Fibroblast of peridontal ligament (primary cell): ENCODE data around the gene TMEM178B.
"Not testable (repeated sequence)": the region's sequence is repeated elsewhere in the genome, so short reads cannot be mapped to it uniquely, and the experiment has no call there.

ENCODE experiments used
- DNase-seq: peaks from one replicate; pipeline ENCODE4 v3.0.0-alpha.2; 2010; ENCODE audit errors: extremely low read depth

Gene TMEM178B

DNA sequence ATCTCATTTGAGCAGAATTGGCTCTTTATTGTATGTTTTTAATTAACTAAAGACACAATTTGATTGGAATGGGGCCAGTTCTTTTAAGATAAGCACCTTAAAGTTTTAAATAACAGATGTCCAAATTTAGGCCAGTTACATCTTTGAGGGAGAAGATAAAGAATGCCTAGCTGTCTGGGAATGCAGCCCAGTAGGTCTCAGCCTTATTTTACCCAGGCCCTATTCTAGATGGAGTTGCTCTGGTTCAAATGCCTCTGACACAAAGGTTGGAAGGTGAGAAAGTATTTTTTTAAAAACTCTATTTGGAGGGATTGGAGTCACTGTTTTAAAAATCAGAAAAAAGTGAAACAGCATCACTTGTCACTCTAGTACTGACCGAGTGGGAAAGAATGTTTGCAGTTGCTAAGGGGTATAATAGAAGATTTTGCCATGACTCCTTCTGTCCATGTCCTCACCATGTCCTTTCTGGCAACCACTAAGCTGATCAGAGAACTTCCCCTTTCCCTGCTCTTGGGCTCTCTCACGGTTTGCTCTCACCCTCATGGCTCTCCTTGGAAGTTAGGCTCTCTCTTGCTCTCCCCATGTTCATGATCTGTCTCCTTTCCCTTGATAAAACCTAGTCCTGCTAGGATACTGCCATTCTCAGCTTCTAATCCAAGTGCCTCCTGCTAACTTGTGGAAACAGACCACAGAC lies 239.1 kb downstream of the TMEM178B start:
- no peak for DNase-seq

DNA sequence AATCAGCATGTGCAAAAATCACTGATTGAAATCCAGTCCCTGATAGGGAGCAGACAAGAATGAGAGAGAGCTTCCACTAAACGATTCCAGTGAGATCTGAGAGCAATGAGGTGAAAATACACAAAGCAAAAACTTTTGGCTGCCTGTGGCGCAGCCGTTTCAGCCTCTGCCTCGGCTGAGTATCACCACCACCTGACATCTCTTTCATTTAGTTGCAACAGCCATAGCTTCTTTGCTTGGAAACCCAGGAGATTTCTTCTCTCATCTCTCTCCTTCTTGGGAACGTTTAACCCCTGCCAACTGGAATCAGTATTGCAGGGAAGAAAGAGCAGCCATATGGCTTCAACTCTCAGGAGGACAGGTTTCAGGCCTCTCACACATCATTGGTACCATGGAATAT lies 240.0 kb downstream of the TMEM178B start:
- no peak for DNase-seq

DNA sequence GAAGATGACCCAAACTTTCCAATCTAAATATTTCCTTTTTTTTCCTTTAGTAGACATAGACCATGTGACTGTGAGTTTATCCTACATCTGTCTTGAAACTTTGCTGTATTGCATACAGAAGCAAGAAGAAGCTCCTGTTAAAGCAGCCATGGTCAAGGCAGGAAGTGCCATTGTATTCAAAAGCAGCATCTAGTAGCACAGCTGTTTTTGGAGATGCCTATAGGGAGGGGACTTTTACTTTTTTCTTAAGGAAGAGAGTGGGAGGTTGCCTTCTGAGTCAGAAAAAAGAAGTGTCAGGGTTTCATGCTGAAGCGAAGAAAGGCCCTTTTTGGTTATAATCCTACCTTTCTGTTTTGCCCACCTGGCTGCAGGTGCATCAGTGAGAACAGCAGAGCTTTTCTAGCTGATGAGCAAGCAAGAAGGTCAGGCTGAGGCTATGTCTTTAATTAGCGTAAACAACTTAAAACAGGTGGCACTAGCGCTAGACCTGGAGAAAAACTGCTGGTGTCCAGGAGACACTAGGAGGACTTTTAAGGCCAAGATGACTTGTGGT lies 243.2 kb downstream of the TMEM178B start:
- DNase-seq, result no peak

DNA sequence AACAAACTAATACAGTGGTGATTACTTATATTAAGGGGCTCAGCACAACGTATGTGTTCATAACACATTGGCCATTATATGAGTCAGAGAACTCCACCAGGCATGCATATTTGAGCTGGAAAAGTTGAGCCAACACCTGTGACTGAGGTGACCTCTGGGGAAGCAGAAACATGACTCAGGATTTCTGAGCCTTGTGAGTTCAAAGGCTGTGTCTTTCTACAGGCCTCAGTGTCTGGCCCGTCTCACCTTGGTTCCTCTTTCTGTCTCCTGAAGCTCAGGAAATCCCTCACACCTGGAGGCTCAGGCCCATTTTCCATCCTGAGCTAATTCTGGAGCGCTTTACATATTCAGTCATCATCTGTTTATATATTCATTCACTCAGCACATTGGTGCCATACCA lies 246.4 kb downstream of the TMEM178B start:
- DNase-seq, result no peak

DNA sequence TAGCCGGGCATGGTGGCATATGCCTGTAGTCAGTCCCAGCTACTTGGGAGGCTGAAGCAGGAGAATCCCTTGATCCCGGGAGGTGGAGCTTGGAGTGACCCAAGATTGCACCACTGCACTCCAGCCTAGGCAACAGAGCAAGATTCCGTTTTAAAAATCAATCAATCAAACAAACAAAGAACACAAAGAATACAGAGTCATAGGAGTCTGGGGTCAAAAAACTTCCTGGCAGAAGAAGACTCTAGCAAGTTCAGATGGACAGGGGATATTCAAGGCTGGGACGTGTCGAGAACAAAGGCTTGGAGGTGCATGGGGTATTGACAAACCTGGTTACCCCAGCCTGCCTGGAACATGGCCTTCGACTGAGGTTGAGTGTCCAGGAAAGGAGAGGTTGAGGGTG lies 248.5 kb downstream of the TMEM178B start:
- no peak for DNase-seq

DNA sequence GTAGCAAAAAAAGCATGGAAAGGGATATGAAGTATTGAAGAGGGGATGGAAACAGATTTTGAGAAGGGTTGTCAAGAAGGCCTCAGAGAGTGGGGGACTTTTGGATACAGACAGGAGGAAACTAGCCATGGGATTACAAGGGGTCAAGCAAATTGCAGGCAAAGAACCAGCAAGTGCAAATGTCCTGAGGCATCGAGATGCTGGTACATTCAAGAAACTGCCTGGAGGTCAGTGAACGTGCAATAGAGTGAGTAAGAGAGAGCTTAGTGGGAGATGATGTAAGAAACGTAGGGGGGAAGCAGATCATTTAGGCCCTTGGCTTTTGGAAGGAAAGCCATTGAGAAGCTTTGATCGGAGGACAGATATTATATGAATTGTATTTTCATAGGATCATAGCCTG lies 250.0 kb downstream of the TMEM178B start:
- DNase-seq, result no peak

DNA sequence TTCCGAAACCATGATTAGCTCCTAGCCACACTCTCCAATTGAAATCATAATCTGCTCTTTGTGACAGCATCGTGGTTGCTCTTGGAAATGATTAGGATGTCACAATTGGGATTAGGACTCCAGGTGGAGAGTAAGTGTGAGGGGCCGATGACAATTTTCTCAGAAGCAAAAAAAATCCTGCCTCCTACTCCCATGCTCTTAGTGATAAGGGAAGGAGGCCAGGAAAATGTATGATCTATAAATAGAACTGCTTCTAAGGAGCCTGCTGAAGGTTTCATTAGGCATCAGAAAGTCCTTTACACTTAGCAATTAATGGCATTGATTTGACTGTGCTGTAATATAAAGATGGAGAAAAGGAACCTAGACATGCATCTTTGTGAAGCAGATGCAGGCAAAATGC lies 251.0 kb downstream of the TMEM178B start:
- DNase-seq, result no peak

DNA sequence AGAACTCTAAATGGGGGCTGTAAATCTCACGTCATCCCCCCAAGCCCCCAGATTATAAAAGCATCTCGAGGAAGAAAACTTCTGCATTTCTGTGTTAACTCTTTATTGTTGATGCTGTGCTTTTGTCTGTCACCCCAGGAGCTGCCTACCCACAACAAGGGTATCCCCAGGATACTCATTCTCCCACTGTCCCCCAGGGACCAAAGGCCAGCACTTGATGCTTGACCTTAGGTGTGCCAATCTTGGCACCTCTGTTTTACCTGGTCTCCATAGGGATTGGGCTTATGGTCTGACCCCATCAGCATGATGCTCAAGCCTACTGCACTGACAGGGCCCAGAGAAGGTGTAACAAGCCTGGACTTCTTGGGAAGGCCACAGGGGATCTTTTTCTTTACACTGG lies 251.4 kb downstream of the TMEM178B start:
- DNase-seq, result no peak

DNA sequence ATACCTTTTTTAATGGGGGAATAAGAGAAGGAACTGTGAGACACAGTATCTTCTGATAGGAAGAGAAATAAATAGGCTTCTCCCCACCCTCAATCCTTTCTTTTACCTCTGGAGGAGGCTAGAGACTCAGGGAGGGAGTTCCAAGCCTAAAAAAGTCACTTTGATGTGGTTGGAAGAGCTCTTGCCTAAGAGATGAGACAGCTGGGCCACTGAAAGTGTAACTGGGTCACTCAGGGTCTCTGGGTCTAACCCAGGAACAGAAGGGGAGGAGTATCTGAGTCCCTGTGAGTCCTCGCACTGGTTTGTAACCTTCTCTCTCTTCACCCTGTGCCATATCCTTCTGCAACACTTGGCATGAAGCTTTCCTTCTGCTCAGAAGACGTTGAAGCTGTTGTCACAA lies 254.4 kb downstream of the TMEM178B start:
- DNase-seq, result no peak

DNA sequence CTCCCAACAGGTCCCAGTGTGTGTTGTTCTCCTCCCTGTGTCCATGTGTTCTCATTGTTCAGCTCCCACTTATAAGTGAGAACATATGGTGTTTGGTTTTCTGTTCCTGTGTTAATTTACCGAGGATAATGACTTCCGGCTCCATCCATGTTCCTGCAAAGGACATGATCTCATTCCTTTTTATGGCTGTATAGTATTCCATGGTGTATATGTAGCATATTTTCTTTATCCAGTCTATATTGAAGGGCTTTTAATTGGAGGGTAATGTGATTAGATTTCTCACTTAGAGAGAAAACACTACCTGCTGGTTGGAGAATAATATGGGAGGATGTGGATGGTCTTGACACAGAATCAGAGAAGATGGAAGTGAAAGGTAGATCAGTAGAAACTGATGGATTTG lies 256.4 kb downstream of the TMEM178B start:
- not testable (repeated sequence) for DNase-seq

DNA sequence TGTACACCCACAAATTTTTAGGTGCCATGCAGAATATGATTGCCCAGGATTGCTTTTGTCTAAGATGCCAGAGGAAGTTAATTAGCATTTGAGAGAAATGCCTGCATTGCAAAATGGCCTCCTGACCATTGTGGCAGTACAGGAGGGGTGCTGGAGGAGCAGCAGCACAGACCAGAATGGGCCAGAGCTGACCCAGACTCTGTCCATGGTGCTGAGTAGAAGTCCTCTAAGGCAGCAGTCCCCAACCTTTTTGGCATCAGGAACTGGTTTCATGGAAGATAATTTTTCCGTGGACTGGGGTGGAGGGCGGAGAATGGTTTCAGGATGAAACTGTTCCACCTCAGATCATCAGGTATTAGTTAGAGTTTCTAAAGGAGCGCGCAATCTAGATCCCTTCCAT lies 259.6 kb downstream of the TMEM178B start:
- DNase-seq, result no peak

DNA sequence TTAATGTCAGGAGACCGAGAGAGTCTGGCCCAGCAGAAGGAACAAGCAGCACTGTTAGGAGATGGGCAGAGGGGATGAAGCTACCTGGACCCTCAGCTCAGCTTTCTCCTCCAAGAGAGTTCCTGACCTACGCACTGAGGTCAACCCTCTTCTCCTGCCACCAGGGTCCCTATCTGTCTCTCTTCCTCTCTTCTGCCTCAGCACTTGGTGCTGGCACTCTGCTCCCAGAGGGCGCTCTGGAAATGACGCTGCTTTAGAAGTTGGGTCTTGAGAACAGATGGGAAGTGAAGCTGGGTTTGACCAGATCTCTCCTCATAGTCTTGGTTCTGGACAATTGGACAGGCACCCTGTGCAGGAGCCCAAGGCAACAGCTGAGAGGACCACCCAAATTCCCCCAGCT lies 261.3 kb downstream of the TMEM178B start:
- DNase-seq, result no peak

DNA sequence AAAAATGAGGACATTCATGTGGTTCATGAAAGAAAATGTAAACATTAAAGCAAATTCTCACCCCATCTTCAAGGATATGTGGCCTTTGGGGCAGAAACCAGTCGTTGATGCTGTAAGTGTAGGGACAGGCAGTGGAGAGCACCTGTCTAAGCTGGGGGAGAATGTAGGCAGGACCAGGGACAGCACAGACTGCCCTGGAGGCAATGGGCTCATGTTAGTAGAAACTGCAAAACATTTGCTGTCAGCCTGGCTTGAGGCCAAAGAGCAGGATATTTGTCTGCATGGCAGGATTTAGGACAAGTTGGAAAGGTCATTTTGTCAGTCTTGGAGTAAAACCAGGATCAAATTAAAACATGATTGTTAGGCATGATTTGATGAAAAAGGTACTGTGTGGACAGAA lies 265.7 kb downstream of the TMEM178B start:
- DNase-seq, result no peak

DNA sequence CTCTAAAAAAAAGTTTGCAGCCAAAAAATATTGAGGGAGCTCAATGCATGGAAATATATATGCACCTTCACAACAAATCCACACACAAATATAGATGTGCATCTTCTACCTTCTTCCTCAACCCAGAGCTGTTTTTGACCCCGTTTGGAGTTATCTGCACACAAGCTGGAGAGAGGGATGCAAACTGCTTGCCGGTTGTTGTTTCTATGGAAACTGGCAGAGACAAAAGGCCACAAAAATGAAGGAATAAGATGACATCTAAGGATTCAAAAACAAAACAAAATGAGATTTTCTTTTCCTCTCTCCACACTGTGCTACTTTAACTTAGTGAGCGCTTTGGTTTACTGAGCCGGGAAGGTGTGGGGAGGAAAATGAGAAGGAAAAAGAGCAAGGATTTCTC lies 267.1 kb downstream of the TMEM178B start:
- DNase-seq, result no peak

DNA sequence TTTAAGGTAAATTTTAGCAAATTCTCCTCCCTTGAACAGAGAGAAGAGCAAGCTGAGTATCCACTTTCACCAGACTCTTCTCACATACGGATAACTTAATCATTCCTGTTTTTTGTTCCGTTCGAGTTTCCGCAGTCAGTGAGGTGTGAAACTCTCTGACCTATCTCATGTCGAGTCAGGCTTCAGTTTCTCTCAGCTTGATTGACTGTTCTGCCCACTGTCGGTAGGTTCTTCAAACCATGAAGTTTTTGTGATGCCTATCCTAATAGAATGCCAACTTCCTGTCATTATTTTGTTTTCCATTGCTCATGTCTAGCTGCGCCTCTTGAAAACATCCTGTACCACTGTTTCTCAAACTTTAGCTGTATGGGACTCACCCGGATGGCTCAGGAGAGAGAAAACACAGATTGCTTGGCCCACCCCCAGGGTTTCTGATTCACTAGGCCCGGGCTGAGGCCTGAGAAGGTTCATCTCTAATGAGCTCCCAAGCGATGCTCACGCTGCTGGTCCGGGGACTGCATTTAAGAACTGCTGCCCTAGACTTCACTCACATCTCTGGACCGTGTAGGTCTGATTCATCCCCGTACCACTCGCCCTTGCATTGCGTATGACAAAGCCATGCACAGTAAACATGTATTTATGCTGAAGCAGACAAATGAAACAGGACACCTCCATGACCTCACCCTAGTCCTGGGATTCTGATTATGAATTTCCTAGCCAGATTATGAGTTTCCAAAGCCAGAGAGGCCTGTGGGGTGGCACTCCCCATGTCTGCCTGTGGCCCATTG lies 269.0 kb downstream of the TMEM178B start:
- DNase-seq, result no peak

DNA sequence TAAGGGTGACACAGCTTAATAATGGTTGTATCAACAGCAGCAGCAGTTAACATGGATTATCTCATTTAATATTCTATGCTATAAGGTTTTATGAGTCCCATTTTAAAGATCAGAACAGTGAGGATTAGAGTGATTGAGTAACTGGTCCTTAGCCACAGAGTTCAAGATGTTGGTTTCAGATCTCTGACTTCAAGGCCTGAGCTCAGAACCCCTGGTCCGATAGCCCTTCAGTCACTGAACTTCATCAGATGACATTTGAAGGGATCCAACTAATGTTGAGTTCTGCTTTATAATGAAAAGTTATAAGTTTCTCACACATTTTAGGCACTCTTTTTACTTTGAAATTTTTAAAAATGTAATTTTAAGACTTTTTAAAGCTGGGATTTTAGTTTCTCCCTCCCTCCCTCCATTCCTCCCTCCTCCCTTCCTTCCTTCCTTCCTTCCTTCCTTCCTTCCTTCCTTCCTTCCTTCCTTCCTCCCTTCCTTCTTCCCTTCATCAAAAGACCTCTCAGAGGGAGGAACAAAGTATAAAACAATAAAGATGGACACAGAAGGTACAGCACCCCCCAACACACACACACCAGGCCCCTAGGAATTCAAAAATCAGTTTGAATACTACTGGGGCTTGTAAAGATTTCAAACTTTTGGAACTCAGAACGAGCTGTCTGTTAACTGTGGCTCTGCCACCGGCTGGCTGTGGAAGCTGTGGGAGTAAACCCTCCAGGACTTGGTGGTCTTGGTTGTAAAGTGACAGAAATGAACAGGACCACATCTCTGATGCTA lies 270.5 kb downstream of the TMEM178B start:
- no peak for DNase-seq

DNA sequence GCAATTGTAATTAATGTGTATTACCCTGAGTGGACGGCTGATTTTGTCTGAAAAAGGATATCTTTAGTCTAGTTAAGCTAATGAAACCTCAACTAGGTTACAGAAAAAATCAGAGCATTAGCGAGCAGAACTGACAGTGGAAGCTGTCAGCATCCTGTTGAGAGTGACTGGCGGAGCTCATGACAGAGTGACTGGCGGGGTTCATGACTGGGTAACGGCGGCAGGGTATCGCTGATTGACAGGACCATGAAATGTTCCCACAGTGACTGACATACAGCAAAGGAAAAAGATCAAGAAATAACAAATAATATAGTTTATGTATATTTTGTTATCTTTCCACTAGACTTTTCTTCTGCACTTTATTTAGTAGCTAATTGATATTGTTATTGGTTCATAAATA lies 274.9 kb downstream of the TMEM178B start:
- no peak for DNase-seq

DNA sequence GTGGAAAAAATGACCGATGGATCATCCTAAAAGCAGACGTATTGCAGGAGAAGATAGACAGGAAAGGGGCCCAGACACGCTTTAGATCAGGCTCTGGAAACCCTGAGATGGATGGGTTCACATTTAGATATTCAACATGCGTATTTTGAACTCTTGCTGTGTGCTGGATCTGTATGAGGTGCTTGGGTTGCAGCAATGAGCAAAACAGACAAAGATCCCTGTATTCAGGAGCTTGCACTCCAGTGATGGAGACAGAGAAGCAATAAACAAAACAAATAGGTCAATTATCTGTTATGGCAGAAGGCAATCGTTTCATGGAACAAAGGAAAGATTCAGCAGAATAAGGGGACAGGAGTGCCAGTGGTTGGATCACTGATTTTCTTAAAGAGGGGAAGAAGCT lies 275.5 kb downstream of the TMEM178B start:
- DNase-seq, result no peak

DNA sequence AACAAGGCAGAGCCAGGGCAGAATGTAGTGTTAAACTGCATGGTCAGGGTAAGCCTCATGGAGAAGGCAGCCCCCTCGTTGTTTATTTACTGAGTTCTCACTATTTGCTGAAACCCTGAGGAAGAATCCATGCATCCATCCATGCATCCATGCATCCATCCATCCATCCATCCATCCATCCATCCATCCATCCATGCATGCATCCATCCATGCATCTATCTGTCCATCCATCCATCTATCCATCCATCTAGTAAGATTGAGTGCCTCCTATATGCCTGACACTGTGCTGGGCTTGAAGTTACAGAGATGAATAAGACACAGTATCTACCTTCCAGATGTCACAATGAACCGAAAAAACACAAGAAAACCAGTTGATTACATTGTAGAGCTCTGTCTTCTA lies 275.9 kb downstream of the TMEM178B start:
- no peak for DNase-seq

DNA sequence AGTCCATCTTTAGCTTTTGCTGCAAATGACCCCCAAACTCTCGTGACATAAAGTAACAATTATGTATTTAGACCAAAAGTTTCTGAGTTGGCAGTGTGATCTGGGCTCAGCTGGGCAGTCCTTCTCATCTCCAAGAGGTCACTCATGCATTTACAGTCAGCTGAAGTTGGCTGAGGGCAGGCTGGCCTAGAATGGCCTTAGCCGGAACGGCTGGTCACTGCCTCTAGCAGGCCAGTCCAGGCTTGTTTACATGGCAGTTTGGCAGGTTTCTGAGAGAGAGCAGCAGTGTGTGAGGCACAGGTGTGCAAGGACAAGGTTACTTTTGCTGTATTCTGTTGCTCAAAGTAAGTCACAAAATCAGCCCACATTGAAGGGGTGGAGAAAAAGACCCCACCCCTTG lies 277.3 kb downstream of the TMEM178B start:
- DNase-seq, result no peak

DNA sequence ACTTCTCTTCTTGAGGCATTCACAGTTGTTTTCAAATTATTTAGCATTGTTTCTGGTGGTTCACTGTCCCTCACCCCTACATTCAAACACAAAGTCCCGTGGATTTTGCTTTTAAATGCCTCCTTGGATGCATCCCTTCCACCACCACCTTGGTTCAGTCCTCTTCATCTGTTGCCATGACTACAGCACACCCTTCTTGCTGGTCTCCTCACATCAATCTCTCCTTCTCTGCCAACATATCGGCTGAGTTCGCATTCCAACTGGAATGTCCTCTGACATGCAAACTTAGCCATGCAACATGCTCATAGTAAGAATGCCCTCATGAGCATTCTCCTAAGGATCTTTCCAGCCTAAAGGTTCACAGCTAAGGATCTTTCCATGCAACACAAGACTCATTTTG lies 279.1 kb downstream of the TMEM178B start:
- no peak for DNase-seq

DNA sequence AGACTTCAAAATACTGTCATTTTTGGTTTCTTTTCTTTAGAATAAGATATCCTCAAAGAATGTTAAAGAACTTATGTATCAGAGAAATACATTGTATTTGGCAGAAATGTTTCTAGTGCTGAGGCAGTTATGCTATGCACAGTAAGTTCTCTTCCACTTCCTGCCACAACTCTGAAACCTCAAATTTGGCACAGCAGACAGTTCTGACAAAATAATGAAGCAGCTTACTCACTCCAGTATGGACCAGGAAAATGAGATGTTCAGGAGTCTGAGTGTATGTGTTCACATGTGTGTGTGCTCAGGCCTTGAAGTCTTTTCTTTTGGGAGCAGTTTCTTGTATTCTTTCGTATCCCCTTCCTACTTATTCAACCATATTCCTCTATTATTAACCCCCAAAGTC lies 280.4 kb downstream of the TMEM178B start:
- DNase-seq, result no peak

DNA sequence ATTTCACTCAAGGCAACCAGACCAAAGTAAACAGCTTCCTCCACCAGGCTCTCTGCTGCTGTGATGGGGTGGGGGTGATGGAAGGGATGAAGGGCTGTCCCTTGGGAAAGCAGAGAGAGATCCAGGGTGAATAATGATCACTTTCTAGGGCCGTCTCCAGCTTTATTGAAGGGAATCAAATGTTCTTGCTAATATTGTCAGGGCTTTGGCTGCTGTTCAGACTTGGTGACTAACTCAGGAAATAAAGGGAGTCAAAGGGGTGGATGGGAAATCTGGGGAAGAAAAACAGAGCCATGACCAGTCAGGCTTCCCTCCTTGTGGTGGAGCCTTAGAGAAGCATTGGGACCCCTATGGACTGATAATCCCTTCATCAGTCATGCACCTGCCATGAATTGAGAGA lies 281.2 kb downstream of the TMEM178B start:
- DNase-seq, result no peak
